ENCODE measurements around the gene UNC5C. TPM values are rescaled to one million over a fixed set of nuclear protein-coding genes. Genes with fewer than 3 reads are reported as not detected.

Gene UNC5C
- total RNA-seq, 1 donor from 2014 or later: 2.7 TPM

GRCh38 chr4:95216636-95217035 is 332.1 kb downstream of the UNC5C start:
- DNase-seq: no peak

GRCh38 chr4:95215991-95216605 is 332.7 kb downstream of the UNC5C start:
- DNase-seq: no peak

- no peak for DNase-seq
These were observed 333.7 kb downstream of the UNC5C start for GRCh38 chr4:95215043-95215442.

- no peak for DNase-seq
These were observed 334.4 kb downstream of the UNC5C start for GRCh38 chr4:95214408-95214807.

DNA sequence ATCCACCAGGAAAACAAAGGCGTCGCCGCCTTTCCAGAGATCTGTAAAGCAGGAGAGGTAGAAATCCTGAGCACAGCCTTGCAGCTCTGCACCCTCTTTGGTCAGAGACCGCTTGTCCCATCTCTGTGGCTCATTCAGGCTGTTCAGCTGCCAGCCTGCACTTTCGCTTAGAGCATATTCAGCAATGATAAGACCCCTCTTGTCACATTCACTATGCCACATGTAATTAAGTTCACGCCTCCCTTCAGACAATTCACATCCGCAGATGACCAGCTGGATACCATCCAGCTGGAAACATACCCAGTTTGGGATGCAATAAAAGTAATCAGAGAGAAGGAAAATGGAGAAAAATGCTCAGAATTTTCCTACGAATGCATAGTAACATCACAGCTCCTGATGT is 335.4 kb downstream of the UNC5C start:
- no peak for DNase-seq

- no peak for DNase-seq
These were observed 336.1 kb downstream of the UNC5C start for GRCh38 chr4:95212692-95213091.

- no peak for DNase-seq
These were observed 338.8 kb downstream of the UNC5C start for GRCh38 chr4:95209927-95210326.

DNA sequence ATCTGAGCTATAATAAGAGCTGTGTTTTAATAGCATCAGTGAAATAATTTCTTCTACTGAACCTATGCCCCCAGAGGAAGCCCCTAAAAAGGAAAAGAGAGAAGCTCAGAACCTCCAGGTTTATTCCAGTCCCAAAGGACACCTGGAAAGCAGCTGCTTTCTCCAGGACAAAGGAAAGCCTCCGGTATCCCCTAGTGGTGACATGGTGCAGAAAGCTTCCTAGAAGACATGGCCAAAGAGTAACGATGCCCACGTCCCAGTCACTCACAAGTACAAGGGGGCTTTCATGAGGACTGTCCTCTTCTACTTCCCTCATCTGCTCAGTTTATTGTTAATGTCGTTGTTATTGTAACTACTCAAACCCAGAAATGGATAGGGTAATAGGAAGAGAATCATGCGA is 343.9 kb downstream of the UNC5C start:
- DNase-seq: no peak

DNA sequence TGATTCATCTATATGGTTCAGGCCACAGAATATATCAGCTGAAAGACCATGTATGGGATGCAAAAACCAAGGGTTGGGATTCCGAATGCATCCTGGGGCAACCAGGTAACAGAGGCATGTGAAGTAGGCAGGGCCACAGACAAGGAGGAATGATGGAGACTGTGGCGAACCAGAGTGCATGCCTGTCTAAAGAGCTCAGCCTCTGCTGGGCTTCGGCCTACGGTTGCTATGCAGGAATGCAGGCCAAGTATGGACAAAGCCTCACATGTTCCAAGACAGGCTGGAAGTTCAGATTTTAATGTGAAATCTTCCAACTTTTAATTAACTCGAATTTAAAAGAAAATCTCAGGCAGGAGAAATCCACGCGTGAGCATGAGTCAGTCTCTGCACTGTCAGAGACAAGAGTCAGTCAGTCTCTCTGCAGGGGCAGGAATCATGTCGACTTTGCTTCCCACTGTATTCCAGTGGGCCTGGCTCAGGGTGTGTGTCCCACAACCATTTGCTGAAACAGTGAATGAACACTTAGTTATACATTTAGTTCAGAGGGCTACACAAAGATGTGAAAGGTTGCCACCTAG is 344.4 kb downstream of the UNC5C start:
- DNase-seq: no peak

GRCh38 chr4:95198961-95199360 is 349.8 kb downstream of the UNC5C start:
- DNase-seq: no peak

GRCh38 chr4:95197353-95197752 is 351.4 kb downstream of the UNC5C start:
- DNase-seq: no peak

- peak; percentile 67 for DNase-seq
These were observed 355.2 kb downstream of the UNC5C start for GRCh38 chr4:95193391-95194224.

- DNase-seq: no peak
These were observed 357.2 kb downstream of the UNC5C start for GRCh38 chr4:95191537-95191936.

DNA sequence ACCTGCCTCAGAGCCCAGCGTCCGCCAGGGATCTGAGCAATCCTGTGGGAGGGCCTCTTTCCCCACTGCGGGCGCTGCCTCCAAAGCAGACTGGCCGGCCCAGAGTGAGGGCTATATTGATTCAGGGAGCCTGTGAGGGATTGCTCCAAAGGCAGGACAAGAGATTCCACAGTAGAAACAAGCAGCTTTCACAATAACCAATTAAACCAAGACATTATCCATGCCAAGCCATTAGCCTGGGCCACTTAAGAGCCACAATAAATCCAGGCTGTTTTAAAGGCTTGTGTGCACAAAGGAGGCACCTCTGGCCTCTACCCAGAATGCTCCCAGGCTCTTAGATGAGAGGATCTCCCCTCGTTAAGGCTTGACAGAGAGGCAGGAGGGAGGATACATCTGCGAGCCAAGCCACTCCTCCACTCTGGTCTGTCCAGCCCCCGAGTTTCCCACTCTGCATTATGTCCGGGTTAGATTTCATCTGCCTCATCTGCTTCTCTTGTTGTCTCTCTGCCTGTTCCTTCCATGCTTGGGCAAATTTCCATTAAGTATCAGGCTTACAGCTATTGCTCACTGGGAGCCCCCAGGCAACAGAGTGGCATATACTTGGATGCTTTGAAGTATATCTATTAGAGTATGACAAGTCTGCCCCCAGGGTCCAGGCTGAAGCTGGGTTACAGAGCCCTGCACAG is 357.9 kb downstream of the UNC5C start:
- peak; percentile 64 for DNase-seq

DNA sequence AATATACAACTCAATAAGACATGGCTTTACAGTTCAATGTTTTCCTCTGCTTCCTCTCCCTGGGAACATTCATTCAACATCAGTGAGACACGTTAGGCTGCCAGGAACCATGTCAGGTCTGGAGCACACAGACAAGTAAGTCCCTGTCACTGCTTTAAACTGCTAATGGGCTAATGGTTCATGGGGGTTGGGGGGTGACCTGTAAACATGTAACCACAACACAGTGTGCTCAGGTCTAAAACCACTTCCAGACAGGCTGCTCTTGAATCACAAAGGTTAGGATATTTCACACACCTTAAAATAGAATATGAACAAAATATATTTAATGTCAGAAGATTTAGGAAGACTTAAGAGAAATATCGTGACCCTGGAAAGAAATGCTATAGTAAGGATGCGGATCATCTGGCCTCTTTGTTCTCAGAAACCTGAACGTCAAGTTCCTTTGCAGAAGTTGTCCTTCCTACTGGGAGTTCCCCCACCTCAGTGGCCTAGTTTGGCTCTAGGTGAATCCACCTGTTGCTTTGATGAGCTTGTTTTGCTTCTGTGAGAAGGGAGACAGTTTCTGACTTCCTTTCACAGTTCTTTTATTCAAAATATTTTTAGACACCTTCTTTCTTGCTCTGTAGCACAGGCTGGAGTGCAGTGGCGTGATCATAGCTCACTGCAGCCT is 359.9 kb downstream of the UNC5C start:
- no peak for DNase-seq

- DNase-seq: no peak
These were observed 362.1 kb downstream of the UNC5C start for GRCh38 chr4:95186666-95187065.

- DNase-seq: no peak
These were observed 364.9 kb downstream of the UNC5C start for GRCh38 chr4:95183656-95184408.

- no peak for DNase-seq
These were observed 366.8 kb downstream of the UNC5C start for GRCh38 chr4:95181996-95182306.

- DNase-seq: no peak
These were observed 367.4 kb downstream of the UNC5C start for GRCh38 chr4:95181243-95181995.

DNA sequence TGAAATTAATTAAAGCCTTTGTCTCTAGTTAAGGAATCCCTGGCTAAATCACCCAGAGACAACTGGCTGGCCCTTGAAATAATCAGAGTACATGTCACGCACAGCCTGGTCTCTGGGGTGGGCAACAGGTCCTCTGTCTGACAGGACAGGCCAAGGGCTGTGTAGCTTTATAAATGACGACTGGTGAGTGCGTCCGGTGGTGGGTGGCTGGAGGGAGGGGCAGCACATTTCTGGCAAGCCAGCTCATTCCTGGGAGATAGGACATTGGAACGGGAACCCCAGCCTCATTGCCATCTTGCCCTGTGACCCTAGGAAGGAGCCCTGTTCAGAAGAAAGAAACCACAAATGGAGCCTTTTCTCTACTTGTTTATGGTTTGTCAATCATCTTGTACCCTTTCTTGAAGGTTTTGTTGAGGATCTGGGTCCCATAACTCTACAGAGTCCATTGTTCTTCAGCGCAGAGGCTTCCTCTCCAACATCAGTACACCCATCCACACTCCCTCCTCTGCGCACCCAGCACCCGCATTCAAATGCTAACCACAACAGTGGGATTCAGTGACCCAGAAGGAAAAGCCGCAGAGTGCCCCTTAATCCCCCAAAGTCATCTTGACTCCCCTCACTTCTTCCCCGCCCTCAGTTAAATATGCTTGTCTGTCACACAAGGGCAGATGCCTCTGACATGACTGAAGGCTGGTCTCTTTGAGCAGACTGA is 368.1 kb downstream of the UNC5C start:
- no peak for DNase-seq
